ENCODE results near the gene CCDC185. TPM values are rescaled to one million over a fixed set of nuclear protein-coding genes. Genes with fewer than 3 reads are reported as not detected.
A peak's percentile ranks its signal among the peaks of the same experiment; 100 is the strongest.

CCDC185 gene
- total and polyA plus RNA-seq, 2 donors (not counting 1 experiment from before 2014, with no cell fraction given), result not detected

GRCh38 chr1:223364685-223365382 lies 28.4 kb upstream of the CCDC185 start:
- H2AFZ ChIP-seq (ENCODE audit: insufficient read depth, low read depth, low read length, poor library complexity, severe bottlenecking), result peak overlapping the region; percentile 54
- Mint-ChIP-seq H3K27me3 (peaks cover 49% of the 10 kb centered on the region), H3K27ac (no peak overlapping the region), H3K4me1 (peaks cover 15% of the 10 kb centered on the region), H3K4me3 (peak overlapping the region; percentile 77), H3K9me3 (ENCODE audit: insufficient read depth) (no peaks in the 10 kb centered on the region)
- no peaks in the 10 kb centered on the region for H4K20me1 ChIP-seq (ENCODE audit: control insufficient read depth, insufficient read depth, low read length, poor library complexity, severe bottlenecking)
- peak overlapping the region in 3 of 5 experiments; percentile 25 to 30 (median 29) for H3K4me3 ChIP-seq (ENCODE audit: control extremely low read depth in 1 of 5, extremely low read depth in 1 of 5, insufficient read depth in 1 of 5, low read depth in 2 of 5, low read length in 4 of 5)
- CTCF ChIA-PET, result no interaction called here
- H3K27ac ChIP-seq (ENCODE audit: low read length in 2 of 2), result no peak overlapping the region
- no peaks in the 10 kb centered on the region for H3K36me3 ChIP-seq (replicated peaks in 1 of 2; ENCODE audit: control extremely low read depth in 1 of 2, control insufficient read depth in 1 of 2, extremely low read depth in 1 of 2, insufficient read depth in 2 of 2, low read length in 1 of 2)
- H3K79me2 ChIP-seq (ENCODE audit: control insufficient read depth, insufficient read depth, low read length), result no peaks in the 10 kb centered on the region
- POLR2A ChIA-PET, result no interaction called here
- H3K9me3 ChIP-seq (ENCODE audit: control extremely low read depth in 1 of 3, control insufficient read depth in 2 of 3, insufficient read depth in 1 of 3, low read length in 2 of 3), result peaks cover 0 to 10% (median 0%) of the 10 kb centered on the region in 3 donors
- peak overlapping the region; percentile 45 for H3K9ac ChIP-seq (ENCODE audit: low read length)
- intact Hi-C loops (cut with micrococcal nuclease), result no loop called here
- peaks cover 0 to 42% (median 13%) of the 10 kb centered on the region in 4 experiments for H3K27me3 ChIP-seq (replicated peaks in 1 of 4; ENCODE audit: control extremely low read depth in 1 of 4, control insufficient read depth in 3 of 4, insufficient read depth in 4 of 4, low read length in 3 of 4)
- WGBS (ENCODE audit: insufficient coverage), result 1% methylated on average over 49 of the region's 55 CpGs
- DNase-seq, result no peak
- H3K4me2 ChIP-seq (replicated peaks; ENCODE audit: low read depth, low read length, poor library complexity, severe bottlenecking), result peak overlapping the region; percentile 77
- TF ChIP-seq, protein P1, sequence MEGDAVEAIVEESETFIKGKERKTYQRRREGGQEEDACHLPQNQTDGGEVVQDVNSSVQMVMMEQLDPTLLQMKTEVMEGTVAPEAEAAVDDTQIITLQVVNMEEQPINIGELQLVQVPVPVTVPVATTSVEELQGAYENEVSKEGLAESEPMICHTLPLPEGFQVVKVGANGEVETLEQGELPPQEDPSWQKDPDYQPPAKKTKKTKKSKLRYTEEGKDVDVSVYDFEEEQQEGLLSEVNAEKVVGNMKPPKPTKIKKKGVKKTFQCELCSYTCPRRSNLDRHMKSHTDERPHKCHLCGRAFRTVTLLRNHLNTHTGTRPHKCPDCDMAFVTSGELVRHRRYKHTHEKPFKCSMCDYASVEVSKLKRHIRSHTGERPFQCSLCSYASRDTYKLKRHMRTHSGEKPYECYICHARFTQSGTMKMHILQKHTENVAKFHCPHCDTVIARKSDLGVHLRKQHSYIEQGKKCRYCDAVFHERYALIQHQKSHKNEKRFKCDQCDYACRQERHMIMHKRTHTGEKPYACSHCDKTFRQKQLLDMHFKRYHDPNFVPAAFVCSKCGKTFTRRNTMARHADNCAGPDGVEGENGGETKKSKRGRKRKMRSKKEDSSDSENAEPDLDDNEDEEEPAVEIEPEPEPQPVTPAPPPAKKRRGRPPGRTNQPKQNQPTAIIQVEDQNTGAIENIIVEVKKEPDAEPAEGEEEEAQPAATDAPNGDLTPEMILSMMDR (IDR thresholded peaks at IDR 0.05), result no peak
- no peak for TF ChIP-seq EZH2 (IDR thresholded peaks at IDR 0.05; ENCODE audit: borderline replicate concordance, insufficient read depth, low read depth, low read length, poor library complexity, severe bottlenecking)
- peaks cover 15 to 18% of the 10 kb centered on the region in 2 donors for H3K4me1 ChIP-seq (ENCODE audit: control insufficient read depth in 2 of 2, insufficient read depth in 2 of 2, low read length in 2 of 2)
- no peak for ATAC-seq (ENCODE audit: low read depth)

DNA sequence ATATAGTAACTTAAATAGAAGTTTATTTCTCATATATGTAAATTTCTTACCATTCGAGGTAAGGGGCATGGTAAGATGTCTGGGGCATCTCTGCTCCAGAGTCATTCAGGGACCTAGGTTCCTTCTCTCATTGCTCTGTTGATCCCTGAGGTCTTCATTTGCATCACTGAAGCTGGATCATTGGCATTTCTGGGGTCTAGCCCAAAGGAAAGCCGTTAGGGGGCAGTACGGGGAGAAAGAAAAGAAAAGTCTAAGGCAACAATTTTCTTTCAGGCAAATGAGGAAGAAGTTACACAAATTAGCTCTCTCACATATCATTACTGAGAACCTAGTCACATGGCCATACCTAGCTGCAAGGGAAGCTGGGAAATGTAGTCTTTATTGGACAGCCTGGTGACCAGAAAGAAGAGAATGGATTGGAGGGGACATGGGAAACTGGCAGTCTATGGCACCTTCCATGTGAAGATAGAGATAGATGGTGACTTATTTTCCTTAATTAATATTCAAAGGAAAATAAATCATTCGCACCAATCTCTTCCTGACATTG lies 19.1 kb upstream of the CCDC185 start:
- CTCF ChIA-PET, result no interaction called here
- Histone ChIP-seq H3K79me2 (ENCODE audit: control insufficient read depth, insufficient read depth, low read length) (no peaks in the 10 kb centered on the region), H3K27me3 (replicated peaks in 1 of 4; ENCODE audit: control extremely low read depth in 1 of 4, control insufficient read depth in 3 of 4, insufficient read depth in 4 of 4, low read length in 3 of 4) (peaks cover 0 to 8% (median 0%) of the 10 kb centered on the region in 4 experiments), H2AFZ (ENCODE audit: insufficient read depth, low read depth, low read length, poor library complexity, severe bottlenecking) (no peak overlapping the region), H3K9me3 (ENCODE audit: control extremely low read depth in 1 of 3, control insufficient read depth in 2 of 3, insufficient read depth in 1 of 3, low read length in 2 of 3) (peaks cover 2 to 6% (median 6%) of the 10 kb centered on the region in 3 donors), H3K36me3 (replicated peaks in 1 of 2; ENCODE audit: control extremely low read depth in 1 of 2, control insufficient read depth in 1 of 2, extremely low read depth in 1 of 2, insufficient read depth in 2 of 2, low read length in 1 of 2) (no peaks in the 10 kb centered on the region), H3K4me3 (ENCODE audit: control extremely low read depth in 1 of 5, extremely low read depth in 1 of 5, insufficient read depth in 1 of 5, low read depth in 2 of 5, low read length in 4 of 5) (no peak overlapping the region), H4K20me1 (ENCODE audit: control insufficient read depth, insufficient read depth, low read length, poor library complexity, severe bottlenecking) (no peaks in the 10 kb centered on the region), H3K27ac (ENCODE audit: low read length in 2 of 2) (no peak overlapping the region), H3K4me2 (replicated peaks; ENCODE audit: low read depth, low read length, poor library complexity, severe bottlenecking) (no peak overlapping the region), H3K4me1 (ENCODE audit: control insufficient read depth in 2 of 2, insufficient read depth in 2 of 2, low read length in 2 of 2) (no peaks in the 10 kb centered on the region), H3K9ac (ENCODE audit: low read length) (no peak overlapping the region)
- DNase-seq (no peak), ATAC-seq (ENCODE audit: low read depth) (no peak)
- no peak for TF ChIP-seq EZH2 (IDR thresholded peaks at IDR 0.05; ENCODE audit: borderline replicate concordance, insufficient read depth, low read depth, low read length, poor library complexity, severe bottlenecking)
- TF ChIP-seq, protein P1 (IDR thresholded peaks at IDR 0.05), result no peak
- intact Hi-C loops (cut with micrococcal nuclease), result no loop called here
- POLR2A ChIA-PET, result no interaction called here
- Mint-ChIP-seq H3K27me3 (peaks cover 33% of the 10 kb centered on the region), H3K4me1 (no peaks in the 10 kb centered on the region), H3K4me3 (no peak overlapping the region), H3K9me3 (ENCODE audit: insufficient read depth) (peaks cover 3% of the 10 kb centered on the region), H3K27ac (no peak overlapping the region)
- WGBS (ENCODE audit: insufficient coverage), result 100% methylated on average over 1 of the region's 4 CpGs

Measured in B cell (primary cell).